Hematopoietic multipotent progenitor cell treated with erythropoietin and hydrocortisone succinate and interleukin-3 and kit ligand, for 4 days (in vitro differentiated cells): ENCODE data around the gene SOS1.
"Not testable (repeated sequence)": the region's sequence is repeated elsewhere in the genome, so short reads cannot be mapped to it uniquely, and the experiment has no call there.

Experiments used
- DNase-seq: peaks from one replicate; pipeline ENCODE4 v3.0.0-alpha.2; 2015

Gene SOS1

DNA sequence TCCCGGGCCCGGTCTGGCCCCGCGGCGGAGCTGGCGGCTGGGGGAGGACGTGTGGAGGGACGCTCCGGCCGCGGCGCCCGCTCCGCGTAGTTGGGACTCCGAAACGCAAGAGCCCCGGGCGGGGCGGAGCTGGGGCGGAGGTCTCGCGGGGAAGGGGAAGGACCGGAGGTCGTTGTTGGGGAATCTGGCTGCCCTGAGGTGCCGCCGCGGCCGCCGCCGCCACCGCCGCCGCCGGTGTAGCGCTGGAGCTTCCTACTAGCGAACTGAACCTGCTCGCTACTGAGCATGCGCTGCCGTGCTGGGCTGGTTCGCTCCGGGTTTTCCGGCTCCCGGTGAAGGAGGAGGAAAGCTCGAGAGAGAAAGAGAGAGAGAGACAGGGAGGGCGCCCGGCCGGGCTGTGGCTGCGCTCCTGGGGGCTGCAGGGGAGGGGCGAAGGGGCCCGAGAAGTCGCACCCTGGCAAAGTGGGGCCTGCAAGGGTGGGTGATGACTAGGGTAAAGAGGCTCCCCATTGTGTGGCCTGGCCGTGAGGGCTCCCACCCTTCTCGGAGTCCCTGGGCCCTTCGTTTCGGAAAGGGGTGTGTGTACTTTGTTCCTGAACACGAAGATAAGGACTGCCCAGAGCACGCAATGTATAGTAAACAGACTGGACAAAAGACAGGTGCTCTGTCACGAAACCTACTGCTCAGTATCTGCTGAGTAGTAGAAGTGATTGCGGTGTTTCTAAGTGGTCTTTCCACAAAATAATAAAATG, at the start of gene SOS1:
Gene SOS1, minus strand, starts transcription at position 281 of the 752 bp plus-strand sequence. CDS start 629 bp downstream, outside the sequence.
- peak; percentile 97 for DNase-seq

- no peak for DNase-seq
These were observed 43.2 kb upstream of the SOS1 start for GRCh38 chr2:39164089-39164488.

- DNase-seq = no peak
These were observed 40.1 kb upstream of the SOS1 start for GRCh38 chr2:39160982-39161381.

GRCh38 chr2:39159283-39159682, 38.4 kb upstream of the SOS1 start:
- no peak for DNase-seq

- DNase-seq = no peak
These were observed 37.5 kb upstream of the SOS1 start for GRCh38 chr2:39158351-39158750.

DNA sequence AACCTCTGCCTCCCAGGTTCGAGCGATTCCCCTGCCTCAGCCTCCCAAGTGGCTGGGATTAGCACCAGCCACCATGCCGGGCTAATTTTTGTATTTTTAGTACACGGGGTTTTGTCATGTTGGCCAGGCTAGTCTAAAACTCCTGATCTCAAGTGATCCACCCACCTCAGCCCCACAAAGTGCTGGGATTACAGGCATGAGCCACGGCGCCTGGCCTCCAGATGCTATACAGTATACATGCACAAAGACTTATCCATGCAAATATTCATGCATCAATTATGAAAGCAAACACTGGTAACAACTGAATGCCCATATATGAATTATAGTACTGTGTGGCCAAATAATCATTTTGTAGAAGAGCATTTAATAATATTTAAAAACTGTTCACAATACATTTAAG, 36.0 kb upstream of the SOS1 start:
- DNase-seq = no peak

- no peak for DNase-seq
These were observed 35.3 kb upstream of the SOS1 start for GRCh38 chr2:39156107-39156506.

DNA sequence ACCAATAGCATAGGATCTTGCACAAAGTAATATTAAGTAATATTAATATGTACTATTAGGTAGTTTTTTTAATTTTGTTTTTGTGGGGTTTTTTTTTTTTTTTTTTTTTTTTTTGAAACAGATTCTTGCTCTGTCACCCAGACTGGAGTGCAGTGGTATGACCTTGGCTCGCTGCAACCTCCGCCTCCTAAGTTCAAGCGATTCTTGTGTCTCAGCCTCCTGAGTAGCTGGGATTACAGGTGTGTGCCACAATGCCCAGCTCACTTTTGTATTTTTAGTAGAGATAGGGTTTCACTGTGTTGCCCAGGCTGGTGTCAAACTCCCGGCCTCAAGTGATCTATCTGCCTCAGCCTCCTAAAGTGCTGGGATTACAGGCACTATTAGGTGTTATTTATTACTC, 34.7 kb upstream of the SOS1 start:
- DNase-seq = not testable (repeated sequence)

DNA sequence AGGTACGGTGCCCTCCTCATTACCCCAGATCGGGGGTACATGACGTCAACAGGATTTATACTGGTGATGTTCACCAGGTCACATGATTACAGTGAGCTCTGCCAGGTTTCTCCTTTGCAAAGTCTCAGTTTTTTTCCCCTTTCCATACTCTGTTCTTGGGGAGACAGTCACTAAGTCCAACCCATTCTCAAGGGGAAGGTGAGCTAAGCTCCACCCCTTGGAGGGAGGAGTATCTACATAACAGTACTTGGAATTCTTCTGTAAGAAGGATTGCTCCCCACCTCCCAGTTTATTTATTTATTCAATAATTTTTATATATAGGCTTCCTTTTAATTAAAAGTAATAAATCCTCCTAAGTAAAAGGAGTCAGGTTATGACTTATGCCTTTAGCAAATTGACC, 34.1 kb upstream of the SOS1 start:
- DNase-seq = no peak

DNA sequence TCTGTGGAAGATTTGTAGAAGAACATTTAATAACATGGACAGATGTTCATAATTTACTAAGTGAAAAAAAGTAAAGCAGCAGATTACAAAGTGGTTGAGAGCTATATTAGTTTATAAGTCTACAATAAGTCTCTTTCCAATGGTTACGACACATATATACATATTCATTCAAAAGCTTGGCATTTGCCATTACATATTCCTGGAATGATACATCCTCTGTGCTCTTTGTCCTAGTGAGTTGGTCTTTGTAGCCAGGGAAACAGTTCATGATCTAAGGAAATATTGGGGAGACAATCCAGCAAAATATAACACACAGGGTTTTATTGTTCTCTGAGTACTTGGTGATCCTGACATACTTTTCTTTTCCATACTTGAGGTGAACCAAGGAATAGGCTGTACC, 32.5 kb upstream of the SOS1 start:
- DNase-seq = no peak

- peak; percentile 65 for DNase-seq
These were observed 31.7 kb upstream of the SOS1 start for GRCh38 chr2:39152504-39152903.

DNA sequence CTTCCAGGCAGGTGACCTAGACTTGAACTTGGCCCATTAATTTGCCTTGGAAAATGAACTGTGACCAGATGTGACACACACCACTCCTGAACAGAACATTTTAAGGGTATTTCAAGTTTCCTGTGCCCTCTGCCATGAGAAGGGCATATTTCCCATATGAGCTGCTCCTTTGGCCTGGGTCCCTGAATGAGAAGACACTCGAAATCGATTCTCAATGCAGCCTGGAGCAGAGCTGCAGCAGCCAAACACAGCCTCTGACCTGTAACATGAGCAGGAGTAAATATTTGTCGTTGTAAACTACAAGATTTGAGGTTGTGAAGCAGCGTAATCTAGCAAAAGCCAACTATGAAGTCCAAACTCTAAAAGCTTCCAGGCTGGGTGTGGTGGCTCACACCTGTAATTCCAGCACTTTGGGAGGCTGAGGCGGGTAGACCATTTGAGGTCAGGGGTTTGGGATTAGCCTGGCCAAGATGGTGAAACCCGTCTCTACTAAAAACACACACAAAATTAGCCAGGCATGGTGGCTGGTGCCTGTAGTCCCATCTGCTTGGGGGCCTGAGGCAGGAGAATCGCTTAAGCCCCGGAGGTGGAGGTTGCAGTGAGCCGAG, 30.1 kb upstream of the SOS1 start:
- DNase-seq = no peak

DNA sequence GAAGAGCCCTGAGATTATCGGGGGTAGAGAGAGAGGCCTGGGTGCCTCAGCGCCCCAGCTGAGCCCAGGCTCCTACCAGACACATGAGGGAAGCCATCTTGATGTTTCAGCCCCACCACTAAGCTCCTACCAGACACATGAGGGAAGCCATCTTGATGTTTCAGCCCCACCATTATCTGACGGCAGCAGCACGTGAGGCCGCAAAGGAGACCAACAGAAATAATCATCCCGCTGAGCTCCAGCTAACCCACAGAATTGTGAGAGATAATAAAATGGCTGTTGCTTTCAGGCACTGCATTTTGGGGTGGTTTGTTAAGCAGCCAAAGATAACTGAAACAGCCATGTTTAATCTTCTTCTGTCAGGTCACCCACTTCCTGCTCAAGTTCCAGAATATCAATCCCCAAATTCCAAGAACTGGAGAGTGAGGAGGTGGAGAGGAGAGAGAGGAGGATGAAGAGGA, 29.3 kb upstream of the SOS1 start:
- peak; percentile 94 for DNase-seq

DNA sequence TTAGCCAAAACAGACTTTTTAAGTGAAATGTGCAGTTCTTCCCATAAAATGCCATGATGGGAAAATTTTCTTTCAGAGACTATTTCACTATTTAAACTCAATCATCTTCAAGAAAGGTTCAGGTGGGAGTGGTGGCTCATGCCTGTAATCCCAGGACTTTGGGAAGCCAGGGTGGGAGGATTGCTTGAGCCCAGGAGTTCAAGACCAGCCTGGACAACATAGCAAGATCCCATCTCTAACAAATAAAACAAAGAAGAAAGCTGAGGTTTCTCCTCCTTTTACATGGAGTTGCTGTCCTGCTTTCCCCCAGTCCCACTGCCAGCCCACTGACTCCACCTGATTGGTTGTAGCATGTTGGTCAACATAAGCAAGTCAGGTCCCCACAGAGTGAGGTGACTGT, 25.8 kb upstream of the SOS1 start:
- DNase-seq = no peak

GRCh38 chr2:39145906-39146421, 25.1 kb upstream of the SOS1 start:
- DNase-seq = no peak

DNA sequence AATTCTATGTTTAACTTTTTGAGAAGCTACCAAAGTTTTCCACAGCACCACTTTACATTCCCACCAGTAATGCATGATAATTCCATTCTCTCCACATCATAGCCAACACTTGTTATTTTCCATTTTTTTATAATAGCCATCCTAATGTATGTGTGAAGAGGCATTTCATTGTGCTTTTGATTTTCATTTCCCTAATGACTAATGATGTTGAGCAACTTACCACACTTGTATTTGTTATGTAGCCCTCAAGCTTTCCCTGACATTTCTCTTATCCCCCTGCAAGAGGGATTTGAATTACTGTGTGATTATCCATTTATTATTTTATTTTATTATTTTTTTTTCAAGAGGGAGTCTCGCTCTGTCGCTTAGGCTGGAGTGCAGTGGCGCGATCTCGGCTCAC, 23.6 kb upstream of the SOS1 start:
- no peak for DNase-seq

DNA sequence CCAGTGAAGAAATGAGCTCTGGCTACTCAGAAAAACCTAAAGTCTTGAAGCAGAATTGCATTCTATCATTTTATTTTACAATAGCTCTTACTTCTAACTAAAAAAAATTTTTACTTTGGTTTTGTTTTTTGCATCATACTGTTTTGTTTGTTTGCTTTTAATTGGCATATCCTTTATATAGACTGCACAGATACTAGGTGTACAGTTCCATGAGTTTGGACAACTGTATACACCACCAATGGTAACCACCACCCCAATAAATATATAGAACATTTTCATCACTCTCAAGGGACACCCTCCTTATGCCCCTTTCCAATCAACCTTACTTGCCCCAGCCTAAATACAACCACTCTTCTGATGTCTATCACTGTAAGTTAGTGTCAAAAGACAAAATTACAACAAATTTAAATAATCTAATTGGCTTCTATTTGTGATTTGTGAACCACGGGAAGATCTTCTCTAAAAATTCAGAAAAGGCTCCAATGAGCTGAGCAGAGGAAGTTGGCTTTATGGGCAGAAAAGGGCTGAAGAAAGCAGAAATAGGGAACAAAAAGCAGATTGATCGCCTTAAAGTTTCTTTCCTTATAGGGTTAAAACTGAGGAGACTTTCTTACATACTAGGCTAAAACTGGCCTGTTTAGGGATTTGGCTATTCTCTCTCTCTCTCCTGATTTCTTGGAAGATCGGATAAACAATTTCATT, 22.2 kb upstream of the SOS1 start:
- peak; percentile 47 for DNase-seq

DNA sequence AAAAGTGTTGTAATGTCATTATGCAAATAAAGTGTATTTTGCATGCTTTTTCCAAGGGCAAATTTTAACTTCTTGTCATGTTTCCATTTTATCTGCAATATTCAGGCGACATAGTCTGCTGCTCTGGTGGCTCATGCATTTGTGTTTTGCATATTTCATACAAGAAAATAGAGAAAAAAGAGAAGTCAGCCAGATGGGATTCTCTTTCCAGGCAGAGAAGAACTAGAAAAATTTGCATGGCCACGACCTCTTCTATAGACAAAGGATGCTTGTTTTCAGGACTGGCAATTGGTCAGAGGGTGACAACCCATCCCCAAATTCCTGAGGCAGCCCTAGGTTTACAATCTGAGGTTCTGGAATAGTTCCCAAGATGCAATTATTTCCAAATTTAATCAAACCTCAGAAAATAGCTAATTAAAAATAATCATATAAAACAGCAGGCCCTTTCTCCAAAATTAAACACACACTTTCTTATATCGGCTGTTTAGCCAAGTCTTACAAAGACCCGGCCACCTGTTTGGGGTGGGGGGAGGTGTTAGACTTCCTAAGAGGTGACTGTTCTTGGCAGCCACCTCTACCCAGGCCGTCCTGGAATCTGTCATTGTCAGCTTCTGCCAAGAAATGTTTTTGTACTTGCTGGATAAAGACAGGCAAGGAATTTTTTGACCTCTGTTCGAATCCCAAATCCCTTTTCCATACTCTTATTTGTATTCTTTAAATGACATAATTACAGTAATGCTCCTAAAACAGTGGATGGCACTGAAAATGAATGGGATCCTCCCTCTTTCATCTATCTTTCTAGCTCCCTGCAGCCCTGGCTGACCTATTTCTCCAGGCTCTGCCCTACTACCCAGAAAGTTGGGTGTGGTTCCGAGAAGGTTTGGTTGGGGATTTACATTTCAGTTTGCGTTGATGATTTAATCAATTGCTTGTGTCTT, 20.8 kb upstream of the SOS1 start:
- peak; percentile 92 for DNase-seq

DNA sequence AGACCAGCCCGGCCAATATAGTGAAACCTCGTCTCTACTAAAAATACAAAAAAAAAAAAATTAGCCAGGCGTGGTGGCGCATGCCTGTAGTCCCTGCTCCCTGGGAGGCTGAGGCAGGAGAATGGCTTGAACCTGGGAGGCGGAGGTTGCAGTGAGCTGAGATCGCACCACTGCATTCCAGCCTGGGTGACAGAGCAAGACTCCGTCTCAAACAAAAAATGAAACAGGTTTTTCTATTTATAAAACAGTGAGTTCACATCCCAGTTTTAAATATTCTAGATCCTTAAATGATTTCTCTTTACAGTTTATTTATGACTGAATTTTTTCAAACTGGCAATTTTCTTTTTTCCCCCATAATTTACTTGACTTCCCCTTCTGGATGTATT, 20.1 kb upstream of the SOS1 start:
- not testable (repeated sequence) for DNase-seq

GRCh38 chr2:39140322-39140847, 19.5 kb upstream of the SOS1 start:
- no peak for DNase-seq

DNA sequence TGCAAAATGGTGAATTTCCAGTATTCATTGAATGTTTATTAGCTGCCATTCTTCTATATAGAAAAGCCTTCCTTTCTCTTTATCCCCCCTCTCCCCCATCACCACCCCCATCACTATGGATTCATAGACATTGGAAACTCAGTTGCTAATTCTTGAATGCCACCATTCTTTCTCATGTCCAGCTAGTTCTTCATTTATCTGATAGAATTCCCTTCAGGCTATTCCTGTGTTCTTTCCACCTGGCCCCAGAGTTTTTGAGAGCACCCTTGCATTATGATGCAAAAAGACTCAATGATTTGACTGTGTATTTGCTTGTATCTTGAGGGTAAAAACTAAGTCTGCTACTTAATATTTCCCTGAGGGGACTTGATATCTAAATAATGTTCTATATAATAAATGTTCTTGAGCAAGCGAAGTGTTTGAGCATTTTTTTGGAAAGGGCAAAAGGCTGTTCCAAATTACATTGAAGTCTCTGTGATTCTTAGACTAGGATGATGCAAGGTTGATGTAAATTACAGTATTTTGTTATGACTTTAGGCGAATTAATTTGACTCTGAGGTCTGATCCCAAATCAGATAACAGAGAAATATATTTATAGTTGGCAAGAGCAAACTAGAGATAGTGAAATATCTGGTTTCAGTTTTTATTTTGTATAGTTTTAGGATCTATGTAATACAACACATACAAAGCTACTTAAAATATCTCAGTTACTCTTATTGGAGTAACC, 18.8 kb upstream of the SOS1 start:
- DNase-seq = no peak

DNA sequence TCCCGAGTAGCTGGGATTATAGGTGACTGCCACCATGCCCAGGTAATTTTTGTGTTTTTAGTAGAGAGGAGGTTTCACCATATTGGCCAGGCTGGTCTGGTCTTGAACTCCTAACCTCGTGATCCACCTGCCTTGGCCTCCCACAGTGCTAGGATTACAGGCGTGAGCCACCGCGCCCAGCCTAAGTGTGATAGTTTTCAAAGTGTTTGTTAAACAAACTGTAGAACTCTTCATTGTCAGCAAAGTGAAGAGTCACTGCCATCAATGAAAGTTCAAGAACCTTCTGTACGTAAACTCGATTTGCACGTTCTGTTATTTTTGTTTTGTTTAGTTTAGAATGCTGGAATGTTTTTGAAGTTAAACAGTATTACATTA, 18.0 kb upstream of the SOS1 start:
- DNase-seq = no peak
